Nephron (organoid): Measurements from ENCODE around the gene TMUB2.

Experiments
- H3K27ac Mint-ChIP-seq, 3 experiments: 2 replicates each; pipeline ENCODE4 v1.8.0; 2020; ENCODE audit warnings: mixed read lengths in 3 of 3, mild to moderate bottlenecking in 2 of 3, moderate library complexity in 1 of 3
- H3K27me3 Mint-ChIP-seq: 2 replicates; pipeline ENCODE4 v1.8.0; 2021; ENCODE audit warnings: low read depth, mild to moderate bottlenecking, moderate library complexity, mixed read lengths
- H3K36me3 Mint-ChIP-seq: 2 replicates; pipeline ENCODE4 v1.8.0; 2020; ENCODE audit warnings: low read depth, mixed read lengths
- H3K4me1 Mint-ChIP-seq: 2 replicates; pipeline ENCODE4 v1.8.0; 2020; ENCODE audit warnings: mixed read lengths
- H3K4me3 Mint-ChIP-seq, 3 experiments: 2 replicates each; pipeline ENCODE4 v1.8.0; 2020; ENCODE audit warnings: mild to moderate bottlenecking in 3 of 3, mixed read lengths in 3 of 3, moderate library complexity in 2 of 3
- H3K9me3 Mint-ChIP-seq: 2 replicates; pipeline ENCODE4 v1.8.0; 2020; ENCODE audit warnings: mixed read lengths
- CTCF ChIP-seq, 3 experiments: fragments of 200-600 bp; sonication (generic); IDR thresholded peaks; one replicate each; pipeline ENCODE4 v1.5.0; 2021; ENCODE audit warnings: antibody characterized with exemption in 3 of 3; ENCODE audit not compliant: unreplicated experiment in 3 of 3

TMUB2 gene

GRCh38 chr17:44164476-44164875, 22.3 kb upstream of the TMUB2 start:
- H3K27me3 Mint-ChIP-seq, result no peaks in the 10 kb centered on the region
- H3K4me3 Mint-ChIP-seq, result no peak overlapping the region
- no peak for TF ChIP-seq CTCF (IDR thresholded peaks at IDR 0.05; ENCODE audit: unreplicated experiment in 3 of 3)
- H3K4me1 Mint-ChIP-seq, result peaks cover 13% of the 10 kb centered on the region
- H3K9me3 Mint-ChIP-seq, result no peaks in the 10 kb centered on the region
- H3K27ac Mint-ChIP-seq, result no peak overlapping the region
- no peaks in the 10 kb centered on the region for H3K36me3 Mint-ChIP-seq

- Mint-ChIP-seq H3K27me3 (no peaks in the 10 kb centered on the region), H3K9me3 (no peaks in the 10 kb centered on the region), H3K27ac (no peak overlapping the region), H3K36me3 (no peaks in the 10 kb centered on the region), H3K4me3 (no peak overlapping the region), H3K4me1 (peaks cover 27% of the 10 kb centered on the region)
- TF ChIP-seq CTCF (IDR thresholded peaks at IDR 0.05; ENCODE audit: unreplicated experiment in 3 of 3), result no peak
Observed at GRCh38 chr17:44167181-44167861, 19.5 kb upstream of the TMUB2 start.

GRCh38 chr17:44170135-44170498, 16.7 kb upstream of the TMUB2 start:
- Mint-ChIP-seq H3K4me3 (peak overlapping the region in 2 of 3 experiments; percentile 24 to 62), H3K27ac (peak overlapping the region; percentile 22 to 83 (median 80)), H3K36me3 (peaks cover 3% of the 10 kb centered on the region), H3K27me3 (no peaks in the 10 kb centered on the region), H3K9me3 (no peaks in the 10 kb centered on the region), H3K4me1 (peaks cover 27% of the 10 kb centered on the region)
- TF ChIP-seq CTCF (IDR thresholded peaks at IDR 0.05; ENCODE audit: unreplicated experiment in 3 of 3), result no peak

GRCh38 chr17:44170499-44171201, 16.1 kb upstream of the TMUB2 start, which contains the start of gene ASB16:
Gene ASB16 (plus strand): TSS chr17:44170704. CDS start chr17:44170790, 86 bp downstream.
- Mint-ChIP-seq H3K36me3 (peaks cover 7% of the 10 kb centered on the region), H3K27ac (peak within 1 kb of the TSS; percentile 22 to 83 (median 80)), H3K27me3 (no peaks in the 10 kb centered on the region), H3K4me3 (peak within 1 kb of the TSS in 2 of 3 experiments; percentile 24 to 62), H3K4me1 (peaks cover 27% of the 10 kb centered on the region), H3K9me3 (no peaks in the 10 kb centered on the region)
- no peak for TF ChIP-seq CTCF (IDR thresholded peaks at IDR 0.05; ENCODE audit: unreplicated experiment in 3 of 3)

GRCh38 chr17:44171931-44172455, 14.8 kb upstream of the TMUB2 start:
- TF ChIP-seq CTCF (IDR thresholded peaks at IDR 0.05; ENCODE audit: unreplicated experiment in 3 of 3), result no peak
- H3K4me1 Mint-ChIP-seq, result peaks cover 27% of the 10 kb centered on the region
- H3K27ac Mint-ChIP-seq, result peak overlapping the region in 2 of 3 experiments; percentile 43
- H3K27me3 Mint-ChIP-seq, result no peaks in the 10 kb centered on the region
- no peaks in the 10 kb centered on the region for H3K9me3 Mint-ChIP-seq
- H3K36me3 Mint-ChIP-seq, result peaks cover 13% of the 10 kb centered on the region
- H3K4me3 Mint-ChIP-seq, result peak overlapping the region in 1 of 3 experiments; percentile 57
